Cerebellar cortex (tissue), 1 donor: Measurements from ENCODE around the gene ETF1.

Source experiments
- DNase-seq: peaks from one replicate; pipeline ENCODE4 v3.0.0-alpha.2; 2015; ENCODE audit warnings: low spot score

Gene ETF1

DNA sequence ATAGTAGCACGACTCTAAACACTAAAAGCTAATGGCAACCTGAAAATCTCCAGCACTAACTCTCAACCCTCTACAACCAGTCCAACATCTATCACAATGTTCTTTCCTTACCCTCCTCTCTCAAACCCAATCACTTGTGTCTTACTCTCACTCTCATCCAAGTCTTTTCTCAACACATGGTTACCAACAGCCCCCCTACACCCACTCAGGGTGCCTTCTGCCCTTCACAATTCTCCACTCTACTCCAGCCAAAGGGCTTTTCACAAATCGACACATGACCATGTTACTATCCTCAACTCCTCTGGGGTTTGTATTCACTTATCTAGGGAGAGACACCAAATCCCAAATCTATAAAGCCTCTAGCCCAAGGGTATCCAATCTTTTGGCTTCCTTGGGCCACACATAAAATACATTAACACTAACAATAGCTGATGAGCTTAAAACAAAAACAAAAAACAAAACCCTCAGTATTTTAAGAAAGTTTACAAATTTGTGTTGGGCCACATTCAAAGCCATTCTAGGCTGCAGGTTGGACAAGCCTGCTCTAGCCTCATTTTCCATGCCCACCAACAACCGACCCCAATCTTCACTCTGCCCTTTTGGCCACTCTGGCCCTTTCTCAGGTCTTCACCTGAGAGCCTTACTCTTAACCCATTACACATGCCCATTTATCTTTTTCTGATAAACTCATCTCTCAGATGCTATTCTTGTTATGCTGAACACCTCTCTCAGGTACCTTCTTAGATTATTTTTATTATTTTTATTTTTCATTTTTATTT is 20.5 kb upstream of the ETF1 start:
- DNase-seq, result no peak

DNA sequence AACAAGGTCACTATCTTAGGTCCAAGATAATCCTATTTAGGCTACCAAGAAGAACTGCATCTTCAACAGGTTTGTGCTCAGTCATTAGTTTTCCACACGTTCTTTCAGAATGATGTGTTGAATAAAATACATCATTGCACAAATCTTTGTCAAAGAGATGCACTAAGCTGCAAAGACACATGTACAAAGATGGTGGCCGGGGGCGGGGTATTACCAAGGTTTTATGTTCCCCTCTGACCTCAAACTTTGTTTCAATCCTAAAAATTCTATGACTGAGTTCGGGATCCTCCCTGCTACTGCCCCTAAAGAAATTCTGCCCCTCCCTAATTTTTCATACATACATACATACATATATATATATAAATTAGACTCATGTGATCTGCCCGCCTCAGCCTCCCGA is 17.9 kb upstream of the ETF1 start:
- DNase-seq, result no peak

DNA sequence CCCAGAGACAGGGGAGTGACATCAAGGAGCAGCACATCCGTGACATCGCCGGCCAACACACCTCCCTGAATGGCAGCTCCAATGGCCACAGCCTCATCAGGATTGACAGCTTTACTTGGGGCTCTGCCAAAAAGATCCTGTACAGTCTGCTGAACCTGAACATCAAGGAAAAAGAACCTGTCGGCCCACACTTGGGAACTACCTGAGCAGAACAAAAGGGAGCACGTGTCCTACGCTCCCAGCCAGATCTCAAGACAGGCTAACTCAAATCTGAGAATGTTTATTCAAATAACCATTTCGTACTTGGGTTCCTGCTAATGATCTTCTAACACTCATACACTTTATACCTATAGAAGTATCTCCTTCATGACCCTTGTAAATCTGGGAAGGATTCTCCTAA is 16.9 kb upstream of the ETF1 start:
- DNase-seq, result no peak

DNA sequence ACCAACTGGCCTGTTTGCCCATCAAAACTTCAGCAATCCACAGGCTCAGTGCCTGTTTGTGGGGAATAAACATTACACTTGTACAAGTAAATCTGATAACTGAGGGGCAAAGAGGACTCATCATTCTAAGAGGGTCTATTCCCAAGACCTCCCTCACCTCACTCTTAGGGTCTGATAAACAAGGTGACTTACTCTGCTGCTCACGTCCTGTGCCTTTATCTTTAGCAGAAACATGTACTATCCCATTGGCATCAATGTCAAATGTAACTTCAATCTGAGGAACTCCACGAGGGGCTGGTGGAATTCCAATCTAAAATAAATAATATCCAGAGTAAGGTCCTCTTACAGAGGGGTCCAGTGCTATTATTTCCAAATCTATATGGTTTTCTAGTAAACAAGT is 14.6 kb upstream of the ETF1 start:
- no peak for DNase-seq

DNA sequence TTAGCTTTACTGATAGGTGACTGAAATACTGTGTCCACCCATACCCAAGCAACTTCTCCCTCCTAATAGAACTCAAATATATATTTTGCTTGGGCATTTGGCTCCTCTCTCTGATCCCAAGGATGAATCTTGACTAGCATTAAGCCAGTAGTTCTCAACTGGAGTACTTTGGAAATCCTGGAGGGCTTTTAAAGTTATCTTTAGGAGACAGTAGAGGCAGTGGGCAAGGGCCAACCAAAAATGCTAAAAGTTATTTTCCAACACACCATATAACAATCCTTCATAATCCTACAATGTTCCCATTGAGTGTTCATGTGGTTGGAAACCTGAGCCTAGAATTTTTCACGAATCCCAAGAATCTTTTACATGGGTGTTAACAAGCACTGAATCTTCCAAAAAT is 11.1 kb upstream of the ETF1 start:
- no peak for DNase-seq

DNA sequence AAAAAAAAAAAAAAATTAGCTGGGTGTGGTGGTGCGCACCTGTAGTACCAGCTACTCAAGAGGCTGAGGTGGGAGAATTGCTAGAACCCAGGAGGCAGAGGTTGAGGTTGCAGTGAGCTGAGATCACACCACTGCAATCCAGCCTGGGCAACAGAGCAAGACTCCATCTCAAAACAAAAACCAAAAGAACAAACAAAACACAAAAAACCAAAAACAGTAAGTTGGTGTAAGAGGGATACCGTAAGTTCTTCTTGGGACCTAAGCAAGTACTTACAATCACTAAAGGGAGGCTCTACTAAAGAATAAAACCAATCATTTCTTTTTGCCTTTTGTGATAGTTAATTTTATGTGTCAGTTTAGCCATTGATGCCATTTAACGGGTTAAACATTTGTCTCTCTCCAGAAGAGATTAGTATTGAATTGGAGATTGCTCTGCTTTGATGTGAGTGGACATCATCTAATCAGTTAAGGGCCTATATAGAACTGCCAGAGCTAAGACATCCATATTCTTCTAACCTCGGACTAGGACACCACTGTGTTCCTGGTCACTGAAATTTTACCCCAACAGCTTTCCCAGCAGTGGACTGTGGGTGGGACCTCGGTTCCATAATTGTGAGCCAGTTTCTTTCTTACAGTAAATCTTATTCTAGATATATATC is 10.5 kb upstream of the ETF1 start:
- DNase-seq, result no peak

DNA sequence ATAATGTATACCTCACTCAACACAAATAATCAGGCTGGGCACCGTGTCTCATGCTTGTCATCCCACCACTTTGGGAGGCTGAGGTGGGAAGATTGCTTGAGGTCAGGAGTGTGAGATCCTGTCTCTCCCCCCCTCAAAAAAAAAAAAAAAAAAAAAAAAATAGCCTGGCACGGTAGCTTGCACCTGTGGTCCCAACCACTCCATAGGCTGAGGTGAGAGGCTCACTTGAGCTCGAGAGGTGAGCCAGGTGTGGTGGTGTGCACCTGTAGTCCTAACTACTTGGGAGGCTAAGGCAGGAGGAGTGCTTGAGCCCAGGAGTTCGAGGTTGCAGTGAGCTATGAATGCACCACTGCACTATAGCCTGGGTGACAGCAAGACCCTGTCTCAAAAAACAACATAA is 9.6 kb upstream of the ETF1 start:
- no peak for DNase-seq

DNA sequence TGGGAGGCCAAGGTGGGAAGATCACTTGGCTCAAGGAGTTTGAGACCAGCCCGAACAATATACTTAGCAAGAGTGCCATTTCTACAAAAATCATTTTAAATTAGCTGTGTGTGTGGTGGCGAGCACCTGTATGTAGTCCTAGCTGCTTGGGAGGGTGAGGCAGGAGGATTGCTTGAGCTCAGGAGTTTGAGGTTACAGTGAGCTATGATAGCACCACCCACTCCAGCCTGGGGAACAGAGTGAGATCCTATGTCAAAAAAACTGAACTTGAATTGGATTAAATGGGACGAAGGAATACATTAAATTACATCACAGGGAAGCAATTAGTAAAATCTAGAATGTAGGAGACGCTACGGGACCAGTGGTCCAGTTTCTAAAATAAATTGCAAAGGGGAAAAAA is 6.4 kb upstream of the ETF1 start:
- no peak for DNase-seq

DNA sequence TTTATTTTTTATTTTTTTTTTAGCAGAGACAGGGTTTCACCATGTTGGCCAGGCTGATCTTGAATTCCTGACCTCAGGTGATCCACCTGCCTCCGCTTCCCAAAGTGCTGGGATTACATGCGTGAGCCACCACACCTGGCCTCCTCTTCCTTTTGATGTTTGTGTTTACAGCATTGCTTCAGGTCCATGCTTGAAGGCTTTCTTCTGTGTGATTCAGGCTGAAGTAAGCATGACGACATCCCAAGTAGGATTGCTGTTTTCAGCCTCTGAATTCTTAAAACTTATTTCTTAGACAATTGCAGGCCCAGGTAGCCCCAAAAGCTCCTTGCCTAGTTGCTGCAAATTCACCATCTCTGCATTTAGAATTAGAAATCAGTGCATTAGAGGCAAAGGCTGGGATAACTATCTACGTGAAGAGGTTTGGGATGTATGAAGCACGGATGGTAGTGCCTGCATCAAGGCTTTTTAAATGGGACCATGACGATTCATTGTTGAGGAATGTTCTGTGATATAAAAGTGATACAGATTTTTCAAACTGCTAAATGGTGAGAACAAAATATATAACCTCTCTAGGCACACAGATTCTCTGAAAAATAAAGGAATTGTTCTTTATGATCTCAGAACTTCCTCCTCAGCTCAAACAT is 3.0 kb upstream of the ETF1 start:
- DNase-seq, result no peak

DNA sequence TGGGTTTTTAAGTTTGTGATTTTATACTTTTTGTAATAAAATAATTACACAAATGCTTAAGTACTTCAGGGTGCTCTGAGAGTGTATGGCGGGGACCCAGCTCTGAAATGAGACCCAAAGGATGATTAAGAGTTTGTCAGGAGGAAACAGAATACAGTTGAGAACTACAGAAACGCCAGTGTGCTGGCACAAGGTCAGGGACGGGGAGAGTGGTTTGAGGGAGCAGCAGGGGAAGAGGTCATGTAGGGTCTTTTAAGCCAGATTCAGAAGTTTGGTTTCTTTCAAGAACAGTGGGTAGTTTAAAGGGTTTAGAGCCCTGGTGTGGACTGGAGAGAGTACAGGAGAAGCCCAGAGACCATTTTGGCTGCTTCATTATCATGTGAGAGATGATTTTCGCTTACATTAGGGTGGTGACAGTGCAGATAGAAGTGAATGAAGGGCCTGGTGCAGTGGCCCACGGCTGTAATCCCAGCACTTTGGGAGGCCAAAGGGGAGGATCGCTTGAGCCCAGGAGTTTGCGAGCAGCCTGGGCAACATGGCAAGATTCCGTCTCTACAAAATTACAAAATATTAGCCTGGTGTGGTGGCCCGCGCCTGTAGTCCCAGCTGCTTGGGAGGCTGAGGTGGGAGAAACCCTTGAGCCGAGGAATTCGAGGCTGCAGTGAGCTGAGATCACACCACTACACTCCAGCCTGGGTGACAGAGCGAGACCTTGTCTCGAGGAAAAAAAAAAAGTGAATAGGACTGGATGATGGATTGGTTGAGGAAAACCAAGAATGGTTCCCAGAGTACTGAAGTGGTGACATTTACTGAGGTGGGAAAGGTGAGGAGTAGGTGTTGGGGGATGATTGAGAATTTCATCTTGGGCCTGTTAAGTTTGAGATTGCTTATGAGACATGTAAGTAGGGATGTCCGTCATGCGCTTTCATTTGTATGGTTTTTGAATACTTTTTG is 1.4 kb upstream of the ETF1 start:
- no peak for DNase-seq

DNA sequence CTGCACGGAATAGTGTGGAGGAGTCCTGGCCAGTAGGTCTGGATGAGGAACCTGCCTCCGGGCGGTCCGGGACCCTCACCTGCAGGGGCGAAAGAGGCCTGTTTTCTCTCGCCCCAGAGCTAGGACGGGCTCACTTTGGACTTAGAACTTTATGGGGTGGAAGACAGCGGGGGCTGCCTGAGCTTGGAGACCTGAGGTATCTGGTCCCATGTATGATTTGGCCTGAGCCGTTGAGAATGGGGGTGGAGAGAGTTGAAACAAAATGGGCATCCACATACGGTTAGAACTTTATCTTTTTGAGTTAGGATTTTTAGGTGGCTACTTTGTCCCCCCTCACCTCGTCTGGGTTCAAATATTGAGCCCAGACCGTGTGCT is 681 bp upstream of the ETF1 start:
- DNase-seq, result no peak

DNA sequence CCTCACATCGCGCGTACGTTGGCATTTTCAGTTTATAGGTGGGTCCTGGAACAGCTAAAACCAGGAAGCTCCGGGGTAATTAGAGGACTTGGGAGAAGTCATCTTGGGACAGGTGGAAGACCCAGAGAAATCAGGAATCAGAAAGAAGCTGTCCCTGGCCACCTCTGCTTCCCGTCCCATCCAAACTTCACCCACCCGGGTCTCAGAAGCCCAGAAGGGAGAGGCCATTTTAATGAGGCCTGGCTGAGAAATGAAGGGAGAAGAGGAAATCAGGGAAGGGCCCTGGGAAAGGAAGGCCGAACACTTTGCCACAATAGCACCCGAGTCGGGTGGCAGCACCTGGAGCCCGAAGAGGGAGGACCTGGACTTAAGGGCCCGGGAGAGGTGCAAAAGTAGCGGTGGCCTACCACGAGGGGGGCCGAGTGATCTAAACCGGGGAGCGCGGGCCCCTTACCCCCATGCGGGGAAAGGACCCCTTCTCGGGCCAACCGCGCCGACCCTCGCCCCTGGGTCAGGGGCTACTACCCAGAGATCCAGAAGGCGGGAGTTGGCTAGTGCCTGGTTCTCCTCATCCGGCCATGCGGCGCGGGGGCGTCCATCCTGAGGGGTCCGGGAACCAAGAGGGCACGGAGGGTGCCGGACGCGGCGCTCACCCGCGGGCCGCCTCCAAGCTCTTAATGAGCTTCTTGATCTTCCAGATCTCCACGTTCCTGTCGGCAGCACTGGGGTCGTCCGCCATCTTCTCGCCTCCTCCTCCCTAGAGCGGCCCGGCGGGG is 668 bp downstream of the ETF1 start:
- no peak for DNase-seq

DNA sequence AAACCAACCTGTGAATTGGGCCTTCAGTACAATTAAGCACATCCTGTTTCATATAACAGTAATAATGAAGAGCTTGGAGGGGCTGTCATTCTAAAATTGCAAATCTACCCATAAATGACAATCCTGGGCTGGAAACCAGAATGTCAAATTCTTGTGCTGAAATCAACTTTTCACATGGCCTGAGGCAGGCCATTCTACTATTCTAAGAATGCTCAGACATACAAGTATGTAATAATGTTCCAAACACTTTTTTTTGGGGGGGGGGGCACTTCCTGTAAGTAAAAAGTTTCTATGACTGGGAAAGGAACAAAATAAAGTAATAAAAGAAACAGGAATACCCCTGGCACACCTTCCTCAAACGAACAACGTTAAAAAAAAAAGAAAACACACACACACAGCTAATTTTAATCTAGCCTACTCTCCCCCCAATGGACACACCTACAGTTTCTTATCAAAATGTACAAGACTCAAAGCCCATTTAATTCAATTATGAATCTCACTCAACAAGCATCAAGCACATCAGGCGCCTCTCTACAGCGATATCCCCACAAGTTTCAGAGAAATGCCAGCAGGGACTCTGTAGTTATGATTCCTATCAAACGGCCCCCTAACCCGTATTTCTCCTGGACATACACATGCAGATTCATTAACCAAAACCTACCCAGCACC is 1.4 kb downstream of the ETF1 start:
- no peak for DNase-seq

DNA sequence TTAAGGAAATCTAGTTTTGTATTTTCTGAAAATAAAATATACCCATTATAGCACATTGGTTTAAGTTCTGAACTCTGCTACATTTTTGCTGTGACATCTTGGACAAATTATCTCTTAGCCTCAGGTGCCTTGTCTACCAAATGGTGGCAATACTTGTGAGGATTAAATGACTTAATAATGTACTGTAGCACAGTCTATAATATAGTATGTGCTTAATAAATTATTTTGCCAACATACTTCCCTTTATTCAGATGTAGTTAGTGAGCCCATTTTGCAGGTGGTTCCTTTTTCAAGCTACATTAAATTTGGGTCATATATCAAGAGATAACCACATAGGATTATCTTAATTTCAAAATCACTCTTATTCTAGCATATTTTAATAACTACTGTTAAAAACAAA is 3.2 kb downstream of the ETF1 start:
- no peak for DNase-seq

DNA sequence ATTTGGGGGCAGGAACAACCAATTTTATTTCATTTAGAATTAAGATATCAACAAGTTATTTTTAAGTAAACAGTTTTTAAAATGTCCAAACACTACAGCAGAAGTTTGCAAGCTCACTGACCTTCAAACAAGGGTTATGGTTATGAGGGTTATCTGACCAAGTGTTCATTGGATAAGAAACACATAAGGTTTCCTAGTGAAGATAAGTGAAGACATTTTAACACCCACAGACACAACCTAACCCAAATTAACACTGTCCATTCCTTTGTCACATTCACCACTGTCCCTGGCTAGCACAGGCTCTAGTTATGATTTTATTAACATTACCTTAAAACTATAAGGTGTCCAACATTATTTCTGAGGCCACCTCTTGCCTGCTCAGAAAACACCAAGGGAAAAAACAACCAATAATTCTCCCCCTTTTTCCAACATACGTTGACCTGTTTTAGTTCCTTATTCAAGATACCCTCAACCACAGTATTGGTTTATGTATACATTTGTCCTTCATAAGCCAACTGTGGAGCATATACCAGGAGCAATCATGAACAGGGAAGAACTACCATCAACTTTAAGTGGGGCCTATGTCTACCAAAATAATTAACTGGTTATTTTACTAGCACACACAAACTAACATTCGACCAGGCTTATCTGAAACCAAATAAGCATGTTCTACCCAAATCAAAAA is 4.0 kb downstream of the ETF1 start:
- no peak for DNase-seq

DNA sequence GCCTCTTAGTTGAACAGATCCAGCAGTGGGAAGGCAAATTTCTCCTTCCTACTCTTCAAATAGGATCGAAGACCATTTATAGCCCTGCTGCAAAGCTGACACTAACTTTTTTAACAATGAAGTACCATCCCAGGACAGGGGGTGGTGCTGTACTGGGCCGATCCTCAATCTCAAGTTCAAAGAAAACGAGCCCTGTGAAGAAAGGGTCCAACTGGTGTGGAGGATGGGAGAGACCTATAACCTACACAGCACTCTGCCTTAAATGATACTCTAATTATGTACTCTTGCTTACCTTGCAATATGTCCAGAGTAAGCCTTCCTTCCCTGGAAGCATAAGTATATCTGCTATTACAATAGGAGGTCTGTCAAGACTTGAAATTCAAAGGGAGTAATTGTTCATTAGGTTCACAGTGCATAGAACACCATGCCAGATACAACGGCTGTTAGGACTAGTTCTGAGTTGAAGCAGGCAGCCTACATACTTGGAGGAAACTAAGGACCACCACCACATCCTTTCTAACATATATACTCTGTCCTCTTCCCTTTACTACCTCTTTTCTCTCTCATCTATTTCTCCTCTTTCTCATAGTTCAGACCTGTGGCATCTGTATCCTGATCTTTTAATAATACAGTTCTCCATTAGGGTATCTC is 6.2 kb downstream of the ETF1 start:
- DNase-seq, result no peak

DNA sequence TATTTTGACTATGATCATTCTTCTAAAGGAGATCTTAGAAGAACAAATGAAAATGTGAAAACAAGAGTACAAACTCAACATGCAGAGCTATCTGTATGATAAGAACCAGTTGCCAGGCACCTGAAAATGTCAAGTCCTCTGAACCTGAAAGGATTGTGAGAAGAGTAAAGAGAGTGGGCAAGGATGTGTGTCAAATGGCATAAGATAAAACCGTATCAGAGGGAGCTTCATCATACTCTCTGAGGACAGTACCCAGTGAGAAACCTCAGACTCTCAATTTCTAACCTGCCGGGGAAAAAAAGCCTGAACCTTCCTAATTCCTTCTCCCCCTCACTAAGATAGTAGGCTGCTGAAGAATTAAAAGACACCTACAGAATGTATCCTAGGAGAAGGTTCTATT is 6.8 kb downstream of the ETF1 start:
- DNase-seq, result no peak

DNA sequence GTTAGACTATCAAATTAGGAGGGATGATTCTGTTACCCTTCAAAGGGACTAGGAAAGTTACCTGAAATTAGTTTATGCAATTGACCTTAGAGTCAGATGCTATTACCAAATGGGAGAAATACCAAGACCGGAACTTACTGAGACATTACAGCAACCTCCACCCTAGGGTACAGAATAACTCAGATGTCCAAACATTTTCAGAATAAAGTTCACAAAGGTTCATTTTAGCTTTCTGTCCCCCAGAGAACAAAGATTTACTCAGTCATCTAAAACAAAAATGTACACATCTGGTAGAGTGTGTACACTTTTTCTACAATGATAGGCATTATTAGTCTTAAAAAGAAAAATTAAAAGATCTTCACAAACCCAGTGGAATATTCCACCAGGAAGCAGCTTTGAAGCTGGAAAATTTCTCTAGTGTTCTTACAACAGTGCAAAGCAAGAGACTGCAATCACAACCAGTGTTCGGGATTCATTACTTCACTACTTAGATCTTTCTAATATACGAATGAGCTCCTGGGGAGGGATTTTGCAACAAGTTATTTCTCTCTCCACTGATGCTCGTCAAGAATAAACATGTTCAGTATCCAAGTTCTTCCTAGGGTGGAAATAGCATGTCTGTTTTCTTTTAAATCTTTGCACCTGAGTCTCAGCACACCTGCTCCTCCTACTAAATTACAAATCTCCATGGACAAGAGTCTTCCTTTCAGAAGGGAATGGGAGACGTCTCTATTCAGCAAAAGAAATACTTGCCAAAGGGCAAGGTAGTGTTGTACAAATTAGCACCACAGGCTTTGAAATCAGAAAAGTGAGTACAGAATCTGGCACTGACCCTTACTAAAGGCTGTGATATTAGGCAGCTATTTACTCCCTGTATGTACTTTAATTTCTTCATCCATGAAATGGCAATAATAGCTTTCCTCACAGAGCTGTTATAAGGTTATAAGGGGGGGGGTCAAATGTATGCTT is 8.8 kb downstream of the ETF1 start:
- no peak for DNase-seq

DNA sequence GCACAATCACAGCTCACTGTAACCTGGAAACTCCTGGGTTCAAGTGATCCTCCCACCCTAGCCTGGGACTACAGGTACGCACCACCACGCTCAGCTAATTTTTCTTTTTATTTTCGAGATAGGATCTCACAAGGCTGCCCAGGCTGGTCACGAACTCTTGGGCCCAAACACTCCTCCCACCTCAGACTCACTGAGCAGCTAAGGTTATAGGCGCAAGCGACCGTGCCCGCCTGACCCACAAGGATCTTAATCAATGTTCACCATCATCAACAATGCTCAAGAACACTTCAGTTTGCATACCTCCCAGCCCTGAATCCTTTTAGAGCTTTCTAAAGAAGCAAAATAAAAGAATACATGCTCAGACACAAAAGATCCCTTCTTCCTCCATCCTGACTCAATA is 13.2 kb downstream of the ETF1 start:
- DNase-seq, result no peak
